Caco-2 (cell line): ENCODE data around the gene GLCCI1. TPM values are rescaled to one million over a fixed set of nuclear protein-coding genes. Genes with fewer than 3 reads are reported as not detected.

ENCODE experiments used
- BruUV-seq: library from RNA; stranded (reverse); fragments of 400-500 nt; replicated peaks from 2 replicates; lab custom pipeline; 2021; lab: Mats Ljungman, UMichigan
- CTCF ChIA-PET: fragments of 300-600 bp; sonication (Branson Sonifier 250); formaldehyde crosslinking; loops from one replicate; lab custom pipeline; 2022; ENCODE audit warnings: antibody characterized with exemption; lab: Charles Lee
- POLR2A ChIA-PET: fragments of 300-600 bp; sonication (Branson Sonifier 250); formaldehyde crosslinking; loops from one replicate; lab custom pipeline; 2022; ENCODE audit warnings: antibody characterized with exemption; lab: Charles Lee
- DNase-seq, 2 experiments: peaks; one replicate each; pipeline versions ENCODE4 v3.0.0 to v3.0.0-alpha.2; 2020 to 2022
- H3K27me3 ChIP-seq: replicated peaks from 2 replicates; pipeline ENCODE4 v1.6.0; 2011; ENCODE audit warnings: low read length; ENCODE audit not compliant: control insufficient read depth, insufficient read depth
- H3K36me3 ChIP-seq: 2 replicates; pipeline ENCODE4 v1.5.1; 2011; ENCODE audit warnings: low read length; ENCODE audit not compliant: control insufficient read depth, insufficient read depth
- H3K4me1 ChIP-seq: fragments of 250-450 bp; sonication (Bioruptor Pico); 2 replicates; pipeline ENCODE4 v1.5.1; 2020; ENCODE audit warnings: mild to moderate bottlenecking
- H3K4me3 ChIP-seq: 2 replicates; pipeline ENCODE4 v1.5.1; 2011; ENCODE audit warnings: low read depth, mild to moderate bottlenecking, control low read depth, low read length
- H3K9me3 ChIP-seq: fragments of 250-450 bp; sonication (Bioruptor Pico); 2 replicates; pipeline ENCODE4 v1.5.1; 2020; ENCODE audit warnings: mild to moderate bottlenecking, moderate library complexity
- H3K27ac Mint-ChIP-seq: one replicate; pipeline ENCODE4 v1.8.0; 2022; ENCODE audit warnings: mixed read lengths; ENCODE audit not compliant: unreplicated experiment
- H3K27me3 Mint-ChIP-seq: one replicate; pipeline ENCODE4 v1.8.0; 2022; ENCODE audit warnings: mixed read lengths; ENCODE audit not compliant: insufficient read depth, unreplicated experiment
- H3K36me3 Mint-ChIP-seq: one replicate; pipeline ENCODE4 v1.8.0; 2022; ENCODE audit warnings: mild to moderate bottlenecking, mixed read lengths; ENCODE audit not compliant: insufficient read depth, unreplicated experiment
- H3K4me1 Mint-ChIP-seq: one replicate; pipeline ENCODE4 v1.8.0; 2022; ENCODE audit warnings: low read depth, mixed read lengths; ENCODE audit not compliant: unreplicated experiment
- H3K4me3 Mint-ChIP-seq: one replicate; pipeline ENCODE4 v1.8.0; 2022; ENCODE audit warnings: mild to moderate bottlenecking, moderate library complexity, mixed read lengths; ENCODE audit not compliant: unreplicated experiment
- H3K9me3 Mint-ChIP-seq: one replicate; pipeline ENCODE4 v1.8.0; 2022; ENCODE audit warnings: mixed read lengths; ENCODE audit not compliant: unreplicated experiment
- CTCF ChIP-seq, 2 experiments: fragments of 200-600 bp in 1 of 2; IDR thresholded peaks; 1 replicate in 1 of 2; 2 replicates in 1 of 2; pipeline versions ENCODE4 v1.5.1 to v1.8.0; 2011 to 2022; ENCODE audit warnings: antibody characterized with exemption in 1 of 2, control low read depth in 1 of 2, inconsistent platforms in 1 of 2, low read depth in 1 of 2, low read length in 1 of 2, mild to moderate bottlenecking in 1 of 2, moderate library complexity in 1 of 2; ENCODE audit not compliant: insufficient read depth in 1 of 2, severe bottlenecking in 1 of 2, unreplicated experiment in 1 of 2
- intact Hi-C: fragments of 100-400 bp; cut with micrococcal nuclease; formaldehyde crosslinking; loops from one replicate; pipeline ENCODE4 v1.10.0; 2022; ENCODE audit not compliant: unreplicated experiment
- total RNA-seq: library from RNA; stranded (reverse); gene quantifications from 2 replicates; pipeline ENCODE4 v1.2.3, GENCODE V29; 2022

GLCCI1 gene
- total RNA-seq, 1 experiment from 2014 or later: 18.8 TPM

DNA sequence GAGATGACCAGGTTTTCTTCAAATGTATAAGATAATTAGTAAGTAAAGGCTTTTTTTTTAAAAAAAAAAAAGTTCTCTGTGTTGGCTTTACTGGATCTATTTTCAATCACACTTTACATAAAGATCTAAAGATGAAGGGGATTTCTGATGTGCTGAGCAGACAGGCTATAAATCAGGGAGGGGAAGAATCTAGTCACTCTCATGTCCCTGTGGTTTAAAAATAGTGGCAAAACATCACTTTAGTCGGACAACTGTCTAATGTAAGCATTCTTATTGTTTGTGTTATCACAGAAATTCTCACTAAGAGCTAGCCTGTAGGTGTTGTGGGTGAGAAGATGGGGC is 160.7 kb downstream of the GLCCI1 start:
- Histone ChIP-seq H3K9me3 (no peaks in the 10 kb centered on the region), H3K4me1 (no peaks in the 10 kb centered on the region), H3K36me3 (no peaks in the 10 kb centered on the region), H3K27me3 (no peaks in the 10 kb centered on the region), H3K4me3 (no peak overlapping the region)
- no peak for TF ChIP-seq CTCF (IDR thresholded peaks at IDR 0.05; ENCODE audit: insufficient read depth in 1 of 2, low read depth in 1 of 2, low read length in 1 of 2, severe bottlenecking in 1 of 2, unreplicated experiment in 1 of 2)
- Mint-ChIP-seq H3K4me1 (no peaks in the 10 kb centered on the region), H3K9me3 (no peaks in the 10 kb centered on the region), H3K27ac (no peak overlapping the region), H3K4me3 (no peak overlapping the region), H3K27me3 (no peaks in the 10 kb centered on the region), H3K36me3 (no peaks in the 10 kb centered on the region)
- intact Hi-C loops: no loop called here
- no TSS peak for BruUV-seq
- CTCF ChIA-PET: no interaction called here
- DNase-seq: no peak
- POLR2A ChIA-PET: no interaction called here

DNA sequence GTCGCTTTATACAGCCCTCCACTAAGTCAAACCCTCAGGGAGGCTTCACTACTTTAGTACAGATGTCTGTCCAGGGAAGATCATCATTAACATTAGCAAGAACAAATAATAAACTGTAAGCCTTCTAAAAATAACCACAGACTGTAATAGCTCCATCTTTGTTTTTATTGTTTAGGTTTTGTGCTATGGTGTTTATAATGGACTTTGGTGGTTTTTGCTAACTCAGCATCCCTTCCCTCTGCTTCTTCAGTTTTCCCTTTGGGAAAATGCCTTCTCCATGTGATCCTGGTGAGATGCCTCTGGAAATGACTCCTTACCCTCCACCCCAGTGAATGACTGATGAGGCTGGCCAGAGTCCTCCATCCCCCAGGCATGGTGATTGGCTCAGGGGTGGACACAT is 162.1 kb downstream of the GLCCI1 start:
- POLR2A ChIA-PET: no interaction called here
- Mint-ChIP-seq H3K4me3 (no peak overlapping the region), H3K4me1 (no peaks in the 10 kb centered on the region), H3K9me3 (no peaks in the 10 kb centered on the region), H3K36me3 (no peaks in the 10 kb centered on the region), H3K27ac (no peak overlapping the region), H3K27me3 (no peaks in the 10 kb centered on the region)
- no peaks in the 10 kb centered on the region for H3K4me1 ChIP-seq
- no peaks in the 10 kb centered on the region for H3K36me3 ChIP-seq
- DNase-seq: no peak
- CTCF ChIA-PET: no interaction called here
- TF ChIP-seq CTCF (IDR thresholded peaks at IDR 0.05; ENCODE audit: insufficient read depth in 1 of 2, low read depth in 1 of 2, low read length in 1 of 2, severe bottlenecking in 1 of 2, unreplicated experiment in 1 of 2): no peak
- intact Hi-C loops: no loop called here
- no peaks in the 10 kb centered on the region for H3K9me3 ChIP-seq
- no TSS peak for BruUV-seq
- no peaks in the 10 kb centered on the region for H3K27me3 ChIP-seq
- no peak overlapping the region for H3K4me3 ChIP-seq

DNA sequence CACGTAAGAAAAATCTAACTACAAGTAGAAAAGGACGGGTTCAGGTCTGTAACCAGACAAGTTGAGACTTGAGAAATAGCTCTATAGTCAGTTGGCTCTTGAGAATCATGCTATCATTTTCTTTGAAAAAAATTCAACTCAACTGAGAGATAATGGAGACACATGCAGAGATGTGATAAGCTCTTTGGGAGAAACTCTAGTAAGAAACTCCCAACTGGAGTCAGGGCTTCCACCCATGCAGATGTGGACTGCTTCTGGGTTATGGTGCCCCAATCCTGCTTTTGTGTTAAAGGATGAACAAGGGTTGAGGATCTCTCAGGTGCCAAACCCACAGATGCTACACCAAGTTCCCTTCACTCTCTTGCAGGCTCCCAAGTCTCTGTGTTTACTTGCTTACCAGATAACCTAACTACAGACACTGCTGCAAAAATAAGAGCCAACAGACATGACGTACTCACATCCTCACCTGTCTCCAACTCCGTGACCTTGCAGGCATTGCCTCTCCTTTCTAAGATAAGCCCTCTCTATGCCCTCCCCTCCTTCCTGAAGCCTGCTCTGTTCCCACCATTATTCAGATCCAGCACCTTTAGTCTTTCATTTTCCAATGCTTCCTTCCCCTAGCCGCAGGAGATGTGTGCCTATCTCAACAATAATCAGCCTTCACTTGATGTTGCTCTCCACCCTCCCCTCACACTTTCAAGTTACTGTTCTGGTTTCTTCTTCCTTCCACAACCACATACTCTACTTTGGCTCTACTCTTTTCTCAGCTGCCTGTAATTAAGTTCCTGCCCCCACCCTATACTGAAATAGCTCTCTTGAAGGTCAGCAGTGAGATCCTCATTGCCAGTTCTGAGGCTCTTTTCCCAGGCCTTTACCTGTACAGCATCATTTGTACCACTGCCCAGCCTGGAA is 163.4 kb downstream of the GLCCI1 start:
- H3K27ac Mint-ChIP-seq: no peak overlapping the region

More for the DNA sequence above, 163.4 kb downstream of the GLCCI1 start:
- no peaks in the 10 kb centered on the region for H3K4me1 ChIP-seq
- intact Hi-C loops: no loop called here
- no peak for DNase-seq
- H3K27me3 ChIP-seq: no peaks in the 10 kb centered on the region
- Mint-ChIP-seq H3K4me3 (no peak overlapping the region), H3K36me3 (no peaks in the 10 kb centered on the region), H3K9me3 (no peaks in the 10 kb centered on the region), H3K27me3 (no peaks in the 10 kb centered on the region), H3K4me1 (no peaks in the 10 kb centered on the region)
- no peaks in the 10 kb centered on the region for H3K36me3 ChIP-seq
- BruUV-seq: no TSS peak
- CTCF ChIA-PET: no interaction called here
- no peaks in the 10 kb centered on the region for H3K9me3 ChIP-seq
- POLR2A ChIA-PET: no interaction called here
- TF ChIP-seq CTCF (IDR thresholded peaks at IDR 0.05; ENCODE audit: insufficient read depth in 1 of 2, low read depth in 1 of 2, low read length in 1 of 2, severe bottlenecking in 1 of 2, unreplicated experiment in 1 of 2): no peak
- no peak overlapping the region for H3K4me3 ChIP-seq
